Upper lobe of right lung (tissue), 1 donor: ENCODE measurements around the gene RGS12. TPM values are rescaled to one million over a fixed set of nuclear protein-coding genes. Genes with fewer than 3 reads are reported as not detected.

ENCODE experiments used
- ATAC-seq: fragments of 200-7000 bp; cut with Tn5 transposase; one replicate; pipeline ENCODE4 v1.9.1; 2020; ENCODE audit warnings: mild to moderate bottlenecking, moderate library complexity
- DNase-seq: peaks from one replicate; pipeline ENCODE4 v3.0.0-alpha.2; 2020
- H3K27ac ChIP-seq: fragments of 200-600 bp; one replicate; pipeline ENCODE4 v1.8.0; 2022
- H3K27me3 ChIP-seq: fragments of 200-600 bp; one replicate; pipeline ENCODE4 v1.8.0; 2022; ENCODE audit warnings: mild to moderate bottlenecking
- H3K36me3 ChIP-seq: fragments of 200-600 bp; one replicate; pipeline ENCODE4 v1.8.0; 2022
- H3K4me1 ChIP-seq: fragments of 200-600 bp; one replicate; pipeline ENCODE4 v1.8.0; 2022
- H3K4me3 ChIP-seq: fragments of 200-600 bp; one replicate; pipeline ENCODE4 v1.8.0; 2022; ENCODE audit warnings: mild to moderate bottlenecking
- H3K9me3 ChIP-seq: fragments of 200-600 bp; one replicate; pipeline ENCODE4 v1.8.0; 2022
- CTCF ChIP-seq: fragments of 200-600 bp; IDR thresholded peaks from one replicate; pipeline ENCODE4 v1.8.0; 2022; ENCODE audit warnings: antibody characterized with exemption
- intact Hi-C: fragments of 100-400 bp; cut with DNase I; formaldehyde crosslinking; loops from one replicate; pipeline ENCODE4 v1.11.0; 2022
- total RNA-seq: library from RNA; stranded (reverse); fragmentation: NEBNext Ultra II Directional; extraction: Animal tissue kit (Norgen Biotek cat#: 25700); gene quantifications from one replicate; pipeline ENCODE4 v1.2.1, GENCODE V29; 2021
- donor health status: DM: no; HTN: yes; CAD: no; lungs with severe emphysema.

Gene RGS12
- total RNA-seq, 1 donor from 2014 or later: 58.2 TPM

GRCh38 chr4:3342182-3342854 lies 49.5 kb downstream of the RGS12 start:
- intact Hi-C loops: no loop called here
- no peak overlapping the region for H3K27ac ChIP-seq
- H3K4me1 ChIP-seq: peaks cover 8% of the 10 kb centered on the region
- no peaks in the 10 kb centered on the region for H3K36me3 ChIP-seq
- DNase-seq: no peak
- no peaks in the 10 kb centered on the region for H3K9me3 ChIP-seq
- H3K4me3 ChIP-seq: no peak overlapping the region
- no peaks in the 10 kb centered on the region for H3K27me3 ChIP-seq
- ATAC-seq: no peak
- no peak for TF ChIP-seq CTCF

Other genes with a start within 250 kb of the RGS12 start
- not detected for gene HTT-AS, start 218.5 kb upstream of the RGS12 start, total RNA-seq
- gene HTT, start 218.3 kb upstream of the RGS12 start, total RNA-seq: 73.6 TPM
- gene MSANTD1, start 43.9 kb upstream of the RGS12 start, total RNA-seq: 1.0 TPM
- 1.2 TPM for gene HGFAC, start 148.9 kb downstream of the RGS12 start, total RNA-seq
- gene DOK7, start 170.3 kb downstream of the RGS12 start, total RNA-seq: 3.6 TPM
- 195 TPM for gene LRPAP1, start 239.4 kb downstream of the RGS12 start, total RNA-seq